Neural cell (in vitro differentiated cells): ENCODE measurements around the gene WDR37.

Experiments used
- EP300 ChIP-seq: fragments of 450-650 bp; conservative IDR thresholded peaks from 2 replicates; pipeline ENCODE4 v1.6.1; 2014; ENCODE audit warnings: antibody characterized with exemption, mild to moderate bottlenecking, moderate library complexity; ENCODE audit not compliant: poor library complexity, severe bottlenecking
- RAD21 ChIP-seq: fragments of 450-650 bp; conservative IDR thresholded peaks from 2 replicates; pipeline ENCODE4 v1.6.1; 2014; ENCODE audit warnings: antibody characterized with exemption, mild to moderate bottlenecking, moderate library complexity
- TF ChIP-seq, protein P1 (sequence below): fragments of 450-650 bp; IDR thresholded peaks from 2 replicates; pipeline ENCODE4 v1.5.1; 2014; ENCODE audit warnings: antibody characterized with exemption, mild to moderate bottlenecking, moderate library complexity; ENCODE audit not compliant: poor library complexity, severe bottlenecking

DNA sequence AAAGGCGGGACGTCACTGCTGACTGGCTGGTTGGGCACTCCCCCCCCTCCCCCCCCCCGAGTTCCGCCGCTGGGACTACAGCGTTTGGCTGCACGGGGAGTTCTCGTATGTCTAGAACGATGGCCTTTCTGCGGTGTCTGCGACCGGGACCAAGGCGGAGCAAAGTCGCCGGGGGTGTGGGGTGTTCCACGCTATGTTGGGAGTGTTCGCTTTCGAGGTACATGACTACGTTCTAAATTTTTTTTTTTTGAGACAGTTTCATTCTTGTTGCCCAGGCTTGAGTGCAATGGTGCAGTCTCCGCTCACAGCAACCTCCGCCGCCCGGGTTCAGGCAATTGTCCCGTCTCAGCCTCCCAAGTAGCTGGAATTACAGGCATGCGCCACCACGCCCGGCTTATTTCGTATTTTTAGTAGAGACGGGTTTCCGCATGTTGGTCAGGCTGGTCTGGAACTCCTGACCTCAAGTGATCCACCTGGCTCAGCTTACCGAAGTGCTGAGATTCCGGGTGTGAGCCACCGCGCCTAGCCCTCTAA is 6.7 kb upstream of the WDR37 start:
- no peak for TF ChIP-seq RAD21
- TF ChIP-seq, protein P1, sequence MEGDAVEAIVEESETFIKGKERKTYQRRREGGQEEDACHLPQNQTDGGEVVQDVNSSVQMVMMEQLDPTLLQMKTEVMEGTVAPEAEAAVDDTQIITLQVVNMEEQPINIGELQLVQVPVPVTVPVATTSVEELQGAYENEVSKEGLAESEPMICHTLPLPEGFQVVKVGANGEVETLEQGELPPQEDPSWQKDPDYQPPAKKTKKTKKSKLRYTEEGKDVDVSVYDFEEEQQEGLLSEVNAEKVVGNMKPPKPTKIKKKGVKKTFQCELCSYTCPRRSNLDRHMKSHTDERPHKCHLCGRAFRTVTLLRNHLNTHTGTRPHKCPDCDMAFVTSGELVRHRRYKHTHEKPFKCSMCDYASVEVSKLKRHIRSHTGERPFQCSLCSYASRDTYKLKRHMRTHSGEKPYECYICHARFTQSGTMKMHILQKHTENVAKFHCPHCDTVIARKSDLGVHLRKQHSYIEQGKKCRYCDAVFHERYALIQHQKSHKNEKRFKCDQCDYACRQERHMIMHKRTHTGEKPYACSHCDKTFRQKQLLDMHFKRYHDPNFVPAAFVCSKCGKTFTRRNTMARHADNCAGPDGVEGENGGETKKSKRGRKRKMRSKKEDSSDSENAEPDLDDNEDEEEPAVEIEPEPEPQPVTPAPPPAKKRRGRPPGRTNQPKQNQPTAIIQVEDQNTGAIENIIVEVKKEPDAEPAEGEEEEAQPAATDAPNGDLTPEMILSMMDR = no peak
- TF ChIP-seq EP300 = no peak
